ENCODE results near the gene RAB31.

Gene RAB31

DNA sequence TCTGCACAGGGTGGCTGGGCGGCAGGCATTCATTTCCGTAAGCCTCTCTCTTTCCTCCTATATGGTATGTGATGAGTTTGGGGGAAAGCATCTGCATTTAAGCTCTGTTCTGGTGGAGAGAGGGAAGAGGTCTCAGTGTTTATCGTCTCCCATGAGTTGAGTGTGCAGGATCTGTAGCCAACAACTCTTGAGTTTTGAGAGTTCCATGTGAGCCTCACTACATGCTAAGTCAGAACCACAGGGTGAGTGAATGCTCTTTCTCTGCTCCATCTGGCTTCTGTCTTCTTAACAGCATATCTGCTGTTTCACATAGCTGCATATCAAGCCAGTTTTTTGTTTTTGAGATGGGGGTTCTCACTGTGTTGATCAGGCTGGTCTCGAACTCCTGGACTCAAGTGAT lies 22.7 kb downstream of the RAB31 start:
- Histone ChIP-seq H2AFZ (ENCODE audit: low read length) (no peak overlapping the region), H3K27me3 (ENCODE audit: control insufficient read depth in 3 of 3, insufficient read depth in 3 of 3, low read depth in 1 of 3, low read length in 3 of 3) (no peaks in the 10 kb centered on the region), H2BK120ac (ENCODE audit: low read depth, low read length) (no peak overlapping the region), H3K23ac (ENCODE audit: low read depth, low read length, poor library complexity) (no peak overlapping the region), H2BK12ac (ENCODE audit: low read length) (no peak overlapping the region), H3K4me3 (ENCODE audit: low read length in 2 of 2) (no peak overlapping the region), H2BK15ac (ENCODE audit: low read length) (no peak overlapping the region), H3K14ac (ENCODE audit: low read length) (no peak overlapping the region), H3K18ac (ENCODE audit: low read length) (no peak overlapping the region), H3K9ac (ENCODE audit: low read depth, low read length, poor library complexity) (no peak overlapping the region), H3K4ac (ENCODE audit: low read length) (no peak overlapping the region), H3K27ac (replicated peaks; ENCODE audit: low read length) (no peak overlapping the region), H2AK5ac (ENCODE audit: low read depth, low read length) (no peak overlapping the region), H3K9me3 (replicated peaks in 1 of 2; ENCODE audit: control insufficient read depth in 2 of 2, insufficient read depth in 1 of 2, low read depth in 1 of 2, low read length in 2 of 2) (no peaks in the 10 kb centered on the region), H4K91ac (ENCODE audit: low read depth, low read length, poor library complexity) (no peak overlapping the region), H3K79me1 (ENCODE audit: low read depth, low read length) (no peaks in the 10 kb centered on the region), H3K4me1 (ENCODE audit: control insufficient read depth in 2 of 2, insufficient read depth in 1 of 2, low read depth in 1 of 2, low read length in 2 of 2) (peaks cover 5 to 7% of the 10 kb centered on the region in 2 donors), H3K4me2 (ENCODE audit: insufficient read depth, low read length, poor library complexity, severe bottlenecking) (no peak overlapping the region), H2BK5ac (ENCODE audit: low read length) (no peak overlapping the region), H4K8ac (ENCODE audit: low read depth, low read length) (no peak overlapping the region), H3K36me3 (replicated peaks in 1 of 2; ENCODE audit: control insufficient read depth in 2 of 2, insufficient read depth in 2 of 2, low read length in 2 of 2) (peaks cover 0 to 16% of the 10 kb centered on the region in 2 donors)
- no CpG with 5 or more reads among the region's 4 CpGs for whole genome bisulfite sequencing, 2 donors (ENCODE audit: extremely low coverage in 2 of 2, insufficient read length in 2 of 2, insufficient replicate concordance in 1 of 2)
- no peak for DNase-seq (ENCODE audit: low spot score)

DNA sequence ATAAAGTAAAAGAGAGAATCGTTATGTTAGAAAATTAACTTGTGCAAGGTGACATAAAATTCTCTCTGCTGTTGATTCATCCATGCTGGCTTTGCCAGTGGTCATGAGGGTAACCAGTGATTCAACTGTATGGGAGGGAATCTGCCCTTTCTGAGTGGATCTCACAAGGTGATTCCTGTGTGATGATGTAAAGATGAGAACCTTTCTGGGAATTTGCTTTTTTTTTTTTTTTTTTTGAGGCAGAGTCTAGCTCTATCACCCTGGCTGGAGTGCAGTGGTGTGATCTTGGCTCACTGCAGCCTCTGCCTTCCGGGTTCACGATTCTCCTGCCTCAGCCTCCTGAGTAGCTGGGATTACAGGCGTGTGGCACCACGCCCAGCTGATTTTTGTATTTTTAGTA lies 23.3 kb downstream of the RAB31 start:
- Histone ChIP-seq H3K79me1 (ENCODE audit: low read depth, low read length) (no peaks in the 10 kb centered on the region), H3K9ac (ENCODE audit: low read depth, low read length, poor library complexity) (no peak overlapping the region), H3K4me3 (ENCODE audit: low read length in 2 of 2) (no peak overlapping the region), H2BK120ac (ENCODE audit: low read depth, low read length) (no peak overlapping the region), H3K4ac (ENCODE audit: low read length) (no peak overlapping the region), H4K8ac (ENCODE audit: low read depth, low read length) (no peak overlapping the region), H2BK12ac (ENCODE audit: low read length) (no peak overlapping the region), H3K18ac (ENCODE audit: low read length) (no peak overlapping the region), H3K27me3 (ENCODE audit: control insufficient read depth in 3 of 3, insufficient read depth in 3 of 3, low read depth in 1 of 3, low read length in 3 of 3) (no peaks in the 10 kb centered on the region), H3K9me3 (replicated peaks in 1 of 2; ENCODE audit: control insufficient read depth in 2 of 2, insufficient read depth in 1 of 2, low read depth in 1 of 2, low read length in 2 of 2) (no peaks in the 10 kb centered on the region), H3K14ac (ENCODE audit: low read length) (no peak overlapping the region), H3K23ac (ENCODE audit: low read depth, low read length, poor library complexity) (no peak overlapping the region), H2BK5ac (ENCODE audit: low read length) (no peak overlapping the region), H3K36me3 (replicated peaks in 1 of 2; ENCODE audit: control insufficient read depth in 2 of 2, insufficient read depth in 2 of 2, low read length in 2 of 2) (peaks cover 0 to 16% of the 10 kb centered on the region in 2 donors), H4K91ac (ENCODE audit: low read depth, low read length, poor library complexity) (no peak overlapping the region), H2AFZ (ENCODE audit: low read length) (no peak overlapping the region), H2BK15ac (ENCODE audit: low read length) (no peak overlapping the region), H3K4me2 (ENCODE audit: insufficient read depth, low read length, poor library complexity, severe bottlenecking) (no peak overlapping the region), H3K4me1 (ENCODE audit: control insufficient read depth in 2 of 2, insufficient read depth in 1 of 2, low read depth in 1 of 2, low read length in 2 of 2) (peaks cover 7% of the 10 kb centered on the region in 2 donors), H3K27ac (replicated peaks; ENCODE audit: low read length) (no peak overlapping the region), H2AK5ac (ENCODE audit: low read depth, low read length) (no peak overlapping the region)
- WGBS, 2 donors (ENCODE audit: extremely low coverage in 2 of 2, insufficient read length in 2 of 2, insufficient replicate concordance in 1 of 2) = no CpG with 5 or more reads among the region's 5 CpGs
- DNase-seq (ENCODE audit: low spot score) = no peak

DNA sequence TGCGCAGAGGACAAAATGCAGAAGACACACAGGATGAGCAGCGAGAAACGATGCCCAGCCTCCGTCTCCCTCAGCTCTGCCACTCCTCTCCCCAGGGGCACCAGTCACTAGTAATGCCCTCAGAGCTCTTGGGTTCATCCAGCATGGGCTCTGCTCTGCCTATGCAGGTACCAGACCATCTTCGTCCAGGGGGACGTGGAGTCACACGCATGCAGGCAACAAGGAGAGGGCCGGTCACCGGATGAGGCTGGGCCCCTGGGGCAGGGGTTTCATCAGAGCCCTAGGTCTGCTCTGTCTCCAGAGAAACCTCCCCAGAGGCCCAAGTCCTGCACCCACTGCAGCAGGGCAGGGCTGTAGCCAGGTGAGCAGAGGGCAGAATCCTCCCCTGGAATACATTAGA lies 23.9 kb downstream of the RAB31 start:
- WGBS, 2 donors (ENCODE audit: extremely low coverage in 2 of 2, insufficient read length in 2 of 2, insufficient replicate concordance in 1 of 2) = no CpG with 5 or more reads among the region's 9 CpGs
- Histone ChIP-seq H3K18ac (ENCODE audit: low read length) (no peak overlapping the region), H3K36me3 (replicated peaks in 1 of 2; ENCODE audit: control insufficient read depth in 2 of 2, insufficient read depth in 2 of 2, low read length in 2 of 2) (peaks cover 0 to 16% of the 10 kb centered on the region in 2 donors), H2AFZ (ENCODE audit: low read length) (no peak overlapping the region), H3K14ac (ENCODE audit: low read length) (no peak overlapping the region), H3K9me3 (replicated peaks in 1 of 2; ENCODE audit: control insufficient read depth in 2 of 2, insufficient read depth in 1 of 2, low read depth in 1 of 2, low read length in 2 of 2) (no peaks in the 10 kb centered on the region), H4K8ac (ENCODE audit: low read depth, low read length) (no peak overlapping the region), H2BK5ac (ENCODE audit: low read length) (no peak overlapping the region), H3K4me1 (ENCODE audit: control insufficient read depth in 2 of 2, insufficient read depth in 1 of 2, low read depth in 1 of 2, low read length in 2 of 2) (peaks cover 7 to 13% of the 10 kb centered on the region in 2 donors), H3K27ac (replicated peaks; ENCODE audit: low read length) (no peak overlapping the region), H2BK15ac (ENCODE audit: low read length) (no peak overlapping the region), H3K23ac (ENCODE audit: low read depth, low read length, poor library complexity) (no peak overlapping the region), H3K79me1 (ENCODE audit: low read depth, low read length) (no peaks in the 10 kb centered on the region), H3K4me2 (ENCODE audit: insufficient read depth, low read length, poor library complexity, severe bottlenecking) (no peak overlapping the region), H2AK5ac (ENCODE audit: low read depth, low read length) (no peak overlapping the region), H3K9ac (ENCODE audit: low read depth, low read length, poor library complexity) (no peak overlapping the region), H3K4me3 (ENCODE audit: low read length in 2 of 2) (no peak overlapping the region), H2BK120ac (ENCODE audit: low read depth, low read length) (no peak overlapping the region), H3K4ac (ENCODE audit: low read length) (no peak overlapping the region), H3K27me3 (ENCODE audit: control insufficient read depth in 3 of 3, insufficient read depth in 3 of 3, low read depth in 1 of 3, low read length in 3 of 3) (no peaks in the 10 kb centered on the region), H2BK12ac (ENCODE audit: low read length) (no peak overlapping the region), H4K91ac (ENCODE audit: low read depth, low read length, poor library complexity) (no peak overlapping the region)
- no peak for DNase-seq (ENCODE audit: low spot score)

DNA sequence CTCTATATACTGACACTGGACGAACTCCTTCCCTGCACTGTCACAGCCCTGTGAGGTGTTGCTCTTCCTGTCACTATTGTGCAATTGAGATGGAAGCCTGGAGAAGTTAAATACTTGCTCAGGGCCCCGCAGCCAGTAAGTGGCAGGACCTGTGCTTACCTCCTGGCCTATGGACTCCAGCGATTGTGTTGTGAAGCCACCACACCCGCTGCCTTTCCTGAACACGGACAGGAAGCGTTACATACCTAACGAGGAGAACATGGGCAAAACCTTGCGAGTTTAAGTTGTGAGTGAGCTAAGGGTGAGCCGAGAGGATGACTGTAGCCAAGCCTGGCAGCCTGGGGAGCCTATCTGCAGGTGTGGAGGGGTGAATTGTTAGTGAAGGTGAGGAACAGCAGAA lies 26.1 kb downstream of the RAB31 start:
- H3K4me3 ChIP-seq (ENCODE audit: low read length in 2 of 2) = no peak overlapping the region
- no peak overlapping the region for H3K4ac ChIP-seq (ENCODE audit: low read length)
- no peak overlapping the region for H3K4me2 ChIP-seq (ENCODE audit: insufficient read depth, low read length, poor library complexity, severe bottlenecking)
- DNase-seq (ENCODE audit: low spot score) = no peak
- H3K36me3 ChIP-seq (replicated peaks in 1 of 2; ENCODE audit: control insufficient read depth in 2 of 2, insufficient read depth in 2 of 2, low read length in 2 of 2) = peaks cover 0 to 16% of the 10 kb centered on the region in 2 donors
- H2BK12ac ChIP-seq (ENCODE audit: low read length) = no peak overlapping the region
- no peaks in the 10 kb centered on the region for H3K27me3 ChIP-seq (ENCODE audit: control insufficient read depth in 3 of 3, insufficient read depth in 3 of 3, low read depth in 1 of 3, low read length in 3 of 3)
- no peaks in the 10 kb centered on the region for H3K79me1 ChIP-seq (ENCODE audit: low read depth, low read length)
- H3K14ac ChIP-seq (ENCODE audit: low read length) = no peak overlapping the region
- H4K8ac ChIP-seq (ENCODE audit: low read depth, low read length) = no peak overlapping the region
- H3K4me1 ChIP-seq (ENCODE audit: control insufficient read depth in 2 of 2, insufficient read depth in 1 of 2, low read depth in 1 of 2, low read length in 2 of 2) = peaks cover 12 to 23% of the 10 kb centered on the region in 2 donors
- no peak overlapping the region for H4K91ac ChIP-seq (ENCODE audit: low read depth, low read length, poor library complexity)
- no CpG with 5 or more reads among the region's 9 CpGs for WGBS, 2 donors (ENCODE audit: extremely low coverage in 2 of 2, insufficient read length in 2 of 2, insufficient replicate concordance in 1 of 2)
- no peak overlapping the region for H2BK5ac ChIP-seq (ENCODE audit: low read length)
- H3K23ac ChIP-seq (ENCODE audit: low read depth, low read length, poor library complexity) = peak overlapping the region; percentile 4
- peak overlapping the region; percentile 67 for H3K18ac ChIP-seq (ENCODE audit: low read length)
- H2AK5ac ChIP-seq (ENCODE audit: low read depth, low read length) = no peak overlapping the region
- H3K9ac ChIP-seq (ENCODE audit: low read depth, low read length, poor library complexity) = no peak overlapping the region
- H2BK120ac ChIP-seq (ENCODE audit: low read depth, low read length) = no peak overlapping the region
- no peak overlapping the region for H2AFZ ChIP-seq (ENCODE audit: low read length)
- H3K27ac ChIP-seq (replicated peaks; ENCODE audit: low read length) = no peak overlapping the region
- no peak overlapping the region for H2BK15ac ChIP-seq (ENCODE audit: low read length)
- H3K9me3 ChIP-seq (replicated peaks in 1 of 2; ENCODE audit: control insufficient read depth in 2 of 2, insufficient read depth in 1 of 2, low read depth in 1 of 2, low read length in 2 of 2) = no peaks in the 10 kb centered on the region
